Liver (tissue), 9 donors: Measurements from ENCODE around the gene HASPIN. TPM values are rescaled to one million over a fixed set of nuclear protein-coding genes. Genes with fewer than 3 reads are reported as not detected.
"Not testable (repeated sequence)": the region's sequence is repeated elsewhere in the genome, so short reads cannot be mapped to it uniquely, and the experiment has no call there.

ENCODE experiments used
- DNase-seq: peaks from one replicate; pipeline ENCODE4 v3.0.0-alpha.2; 2017; ENCODE audit warnings: low spot score
- H3K27ac ChIP-seq, 2 donors: one replicate each; pipeline ENCODE4 v1.7.0; 2013; ENCODE audit warnings: inconsistent platforms in 2 of 2, low read length in 2 of 2, control low read depth in 1 of 2, low read depth in 1 of 2, mild to moderate bottlenecking in 1 of 2
- H3K27me3 ChIP-seq, 4 donors: one replicate each; pipeline versions ENCODE4 v1.6.1 to v1.7.0; 2013; ENCODE audit warnings: low read length in 3 of 4, inconsistent platforms in 1 of 4, mild to moderate bottlenecking in 1 of 4, moderate library complexity in 1 of 4; ENCODE audit not compliant: control insufficient read depth in 4 of 4, insufficient read depth in 4 of 4
- H3K36me3 ChIP-seq, 4 donors: one replicate each; pipeline versions ENCODE4 v1.6.1 to v1.7.0; 2013; ENCODE audit warnings: low read length in 3 of 4, mild to moderate bottlenecking in 3 of 4, low read depth in 1 of 4, moderate library complexity in 1 of 4; ENCODE audit not compliant: control insufficient read depth in 4 of 4, insufficient read depth in 3 of 4
- H3K4me1 ChIP-seq, 4 donors: one replicate each; pipeline versions ENCODE4 v1.6.1 to v1.7.0; 2013; ENCODE audit warnings: low read length in 3 of 4, mild to moderate bottlenecking in 3 of 4, moderate library complexity in 1 of 4; ENCODE audit not compliant: control insufficient read depth in 4 of 4, insufficient read depth in 4 of 4
- H3K4me3 ChIP-seq, 3 donors: one replicate each; pipeline versions ENCODE4 v1.6.1 to v1.7.0; 2013; ENCODE audit warnings: low read length in 3 of 3, control low read depth in 1 of 3, low read depth in 1 of 3, mild to moderate bottlenecking in 1 of 3
- H3K9ac ChIP-seq, 2 donors: one replicate each; pipeline ENCODE4 v1.7.0; 2013; ENCODE audit warnings: low read length in 2 of 2, mild to moderate bottlenecking in 2 of 2, moderate library complexity in 2 of 2, control low read depth in 1 of 2, low read depth in 1 of 2
- H3K9me3 ChIP-seq, 4 donors: one replicate each; pipeline versions ENCODE4 v1.6.1 to v1.7.0; 2013; ENCODE audit warnings: low read length in 3 of 4; ENCODE audit not compliant: control insufficient read depth in 4 of 4
- CTCF ChIP-seq: fragments of 150-350 bp; IDR thresholded peaks from 2 replicates; pipeline ENCODE4 v1.5.1; 2017; ENCODE audit warnings: improper control_type of control experiment, low read depth, low read length; ENCODE audit not compliant: missing input control
- EGR1 ChIP-seq, 2 donors: IDR thresholded peaks; 2 replicates each; pipeline ENCODE4 v1.6.1; 2016 to 2018; ENCODE audit warnings: antibody characterized with exemption in 2 of 2, low read depth in 2 of 2
- FOXA1 ChIP-seq: IDR thresholded peaks from 2 replicates; pipeline ENCODE4 v1.6.1; 2016; ENCODE audit warnings: antibody characterized with exemption
- FOXA2 ChIP-seq: IDR thresholded peaks from 2 replicates; pipeline ENCODE4 v1.6.1; 2016; ENCODE audit warnings: antibody characterized with exemption
- GABPA ChIP-seq, 2 donors: IDR thresholded peaks in 1 of 2; conservative IDR thresholded peaks in 1 of 2; 2 replicates each; pipeline ENCODE4 v1.6.1; 2016; ENCODE audit warnings: antibody characterized with exemption in 2 of 2, mild to moderate bottlenecking in 1 of 2, moderate library complexity in 1 of 2
- HNF4A ChIP-seq, 2 donors: conservative IDR thresholded peaks; 2 replicates each; pipeline ENCODE4 v1.6.1; 2016; ENCODE audit warnings: antibody characterized with exemption in 2 of 2, mild to moderate bottlenecking in 2 of 2
- HNF4G ChIP-seq: IDR thresholded peaks from 2 replicates; pipeline ENCODE4 v1.6.1; 2016; ENCODE audit warnings: antibody characterized with exemption
- JUND ChIP-seq, 2 donors: IDR thresholded peaks; 2 replicates each; pipeline ENCODE4 v1.6.1; 2016; ENCODE audit warnings: antibody characterized with exemption in 2 of 2
- NR2F2 ChIP-seq: IDR thresholded peaks from 2 replicates; pipeline ENCODE4 v1.6.1; 2016; ENCODE audit warnings: antibody characterized with exemption
- RAD21 ChIP-seq, 2 donors: IDR thresholded peaks; 2 replicates each; pipeline ENCODE4 v1.6.1; 2016; ENCODE audit warnings: antibody characterized with exemption in 2 of 2, mild to moderate bottlenecking in 2 of 2
- REST ChIP-seq: IDR thresholded peaks from 2 replicates; pipeline ENCODE4 v1.6.1; 2016; ENCODE audit warnings: antibody characterized with exemption, mild to moderate bottlenecking
- RXRA ChIP-seq, 2 donors: IDR thresholded peaks; 2 replicates each; pipeline ENCODE4 v1.6.1; 2017 to 2018; ENCODE audit warnings: antibody characterized with exemption in 2 of 2, mild to moderate bottlenecking in 1 of 2
- SP1 ChIP-seq: IDR thresholded peaks from 2 replicates; pipeline ENCODE4 v1.6.1; 2018; ENCODE audit warnings: antibody characterized with exemption, mild to moderate bottlenecking
- TAF1 ChIP-seq: conservative IDR thresholded peaks from 2 replicates; pipeline ENCODE4 v1.6.1; 2016; ENCODE audit warnings: antibody characterized with exemption, mild to moderate bottlenecking
- YY1 ChIP-seq: IDR thresholded peaks from 2 replicates; pipeline ENCODE4 v1.6.1; 2016; ENCODE audit warnings: antibody characterized with exemption, mild to moderate bottlenecking
- WGBS: extraction: QIAGEN DNeasy Blood & Tissue Kit; methylation state at CpG from one replicate; pipeline ENCODE4 v1.1.7; 2013; 5-methylcytosine and 5-hydroxymethylcytosine counted together
- polyA plus RNA-seq, 2 donors: library from polyadenylated mRNA; stranded (reverse) in 1 of 2; unstranded in 1 of 2; fragments of 200-250 nt in 1 of 2; fragments of >200 nt in 1 of 2; fragmentation: Nextera tagmentation in 1 of 2; extraction: Ambion mirVana in 1 of 2; gene quantifications; one replicate each; pipeline versions ENCODE4 v1.2.1 to v1.2.3, GENCODE V29; 2013 to 2015
- total RNA-seq, 2 donors: library from RNA; depleted of rRNA; stranded (reverse); fragments of >200 nt; gene quantifications; one replicate each; pipeline ENCODE4 v1.2.3, GENCODE V29; 2014
- TF ChIP-seq, protein P1 (sequence below): IDR thresholded peaks from 2 replicates; pipeline ENCODE4 v1.6.1; 2016; ENCODE audit warnings: antibody characterized with exemption
- TF ChIP-seq, protein P2 (sequence below): IDR thresholded peaks from 2 replicates; pipeline ENCODE4 v1.6.1; 2016; ENCODE audit warnings: antibody characterized with exemption
- TF ChIP-seq, protein P3 (sequence below): IDR thresholded peaks from 2 replicates; pipeline ENCODE4 v1.6.1; 2016; ENCODE audit warnings: antibody characterized with exemption
- donor health status: healthy.
- donor health status: healthy.
- donor health status: healthy.
- donor health status: healthy.
- donor health status: healthy.

Gene HASPIN
- total and polyA plus RNA-seq, 4 donors = 0.08 to 5.8 (median 0.28) TPM; not detected in 1

GRCh38 chr17:3732210-3732621, 8.5 kb downstream of the HASPIN start:
- no peak for TF ChIP-seq JUND (IDR thresholded peaks at IDR 0.05)
- no peak for TF ChIP-seq REST
- peak; percentile 9 to 45 for TF ChIP-seq RAD21 (IDR thresholded peaks at IDR 0.05)
- TF ChIP-seq GABPA (IDR thresholded peaks at IDR 0.05 in 1 of 2, conservative IDR thresholded peaks at IDR 0.05 in 1 of 2) = no peak
- TF ChIP-seq, protein P1, sequence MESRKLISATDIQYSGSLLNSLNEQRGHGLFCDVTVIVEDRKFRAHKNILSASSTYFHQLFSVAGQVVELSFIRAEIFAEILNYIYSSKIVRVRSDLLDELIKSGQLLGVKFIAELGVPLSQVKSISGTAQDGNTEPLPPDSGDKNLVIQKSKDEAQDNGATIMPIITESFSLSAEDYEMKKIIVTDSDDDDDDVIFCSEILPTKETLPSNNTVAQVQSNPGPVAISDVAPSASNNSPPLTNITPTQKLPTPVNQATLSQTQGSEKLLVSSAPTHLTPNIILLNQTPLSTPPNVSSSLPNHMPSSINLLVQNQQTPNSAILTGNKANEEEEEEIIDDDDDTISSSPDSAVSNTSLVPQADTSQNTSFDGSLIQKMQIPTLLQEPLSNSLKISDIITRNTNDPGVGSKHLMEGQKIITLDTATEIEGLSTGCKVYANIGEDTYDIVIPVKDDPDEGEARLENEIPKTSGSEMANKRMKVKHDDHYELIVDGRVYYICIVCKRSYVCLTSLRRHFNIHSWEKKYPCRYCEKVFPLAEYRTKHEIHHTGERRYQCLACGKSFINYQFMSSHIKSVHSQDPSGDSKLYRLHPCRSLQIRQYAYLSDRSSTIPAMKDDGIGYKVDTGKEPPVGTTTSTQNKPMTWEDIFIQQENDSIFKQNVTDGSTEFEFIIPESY = peak; percentile 31
- no peak for TF ChIP-seq EGR1 (IDR thresholded peaks at IDR 0.05; ENCODE audit: low read depth in 2 of 2)
- TF ChIP-seq FOXA1 = no peak
- TF ChIP-seq TAF1 = no peak
- no peak for TF ChIP-seq HNF4G
- TF ChIP-seq YY1 = no peak
- TF ChIP-seq, protein P2, sequence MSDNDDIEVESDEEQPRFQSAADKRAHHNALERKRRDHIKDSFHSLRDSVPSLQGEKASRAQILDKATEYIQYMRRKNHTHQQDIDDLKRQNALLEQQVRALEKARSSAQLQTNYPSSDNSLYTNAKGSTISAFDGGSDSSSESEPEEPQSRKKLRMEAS = no peak
- peak; percentile 52 for TF ChIP-seq SP1
- TF ChIP-seq, protein P3, sequence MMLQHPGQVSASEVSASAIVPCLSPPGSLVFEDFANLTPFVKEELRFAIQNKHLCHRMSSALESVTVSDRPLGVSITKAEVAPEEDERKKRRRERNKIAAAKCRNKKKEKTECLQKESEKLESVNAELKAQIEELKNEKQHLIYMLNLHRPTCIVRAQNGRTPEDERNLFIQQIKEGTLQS = no peak
- no peak for TF ChIP-seq FOXA2
- peak; percentile 81 to 88 for TF ChIP-seq RXRA (IDR thresholded peaks at IDR 0.05)
- TF ChIP-seq NR2F2 = peak; percentile 55
- peak; percentile 4 for TF ChIP-seq CTCF
- TF ChIP-seq HNF4A (conservative IDR thresholded peaks at IDR 0.05) = peak; percentile 27 to 29
- Histone ChIP-seq H3K4me3 (no peak overlapping the region), H3K4me1 (peaks cover 0 to 18% (median 10%) of the 10 kb centered on the region in 4 donors), H3K9me3 (no peaks in the 10 kb centered on the region), H3K36me3 (no peaks in the 10 kb centered on the region), H3K27ac (peak overlapping the region in 1 of 2 donors; percentile 46), H3K27me3 (no peaks in the 10 kb centered on the region), H3K9ac (peak overlapping the region in 1 of 2 donors; percentile 41)
- WGBS = 24% methylated on average over 9 of the region's 9 CpGs
- DNase-seq = no peak

DNA sequence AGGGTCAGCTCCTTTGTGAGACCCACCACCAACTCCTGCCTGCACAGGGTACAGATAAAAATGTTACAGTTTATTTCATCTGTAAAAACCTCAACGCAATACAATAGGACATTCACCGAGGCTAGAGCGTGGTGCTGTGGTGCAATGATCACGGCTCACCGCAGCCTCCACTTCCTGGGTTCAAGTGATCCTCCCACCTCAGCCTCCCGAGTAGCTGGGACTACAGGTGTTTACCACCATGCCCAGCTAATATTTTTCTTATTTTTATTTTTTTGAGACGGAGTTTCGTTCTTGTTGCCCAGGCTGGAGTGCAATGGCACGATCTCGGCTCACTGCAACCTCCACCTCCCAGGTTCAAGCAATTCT, 11.2 kb downstream of the HASPIN start:
- not testable (repeated sequence) for DNase-seq, H3K9ac ChIP-seq, H3K36me3 ChIP-seq, H3K27ac ChIP-seq, H3K27me3 ChIP-seq, H3K9me3 ChIP-seq, H3K4me3 ChIP-seq
- peaks cover 0 to 23% (median 15%) of the 10 kb centered on the region in 4 donors for H3K4me1 ChIP-seq
- 94% methylated on average over 10 of the region's 10 CpGs for WGBS
